HEK293 (cell line): ENCODE data around the gene FANCE.

Source experiments
- AEBP2 ChIP-seq: fragments of 450-650 bp; formaldehyde crosslinking; IDR thresholded peaks from 2 replicates; pipeline ENCODE4 v1.5.1; 2016; ENCODE audit warnings: missing biosample characterization, missing genetic modification characterization, borderline replicate concordance
- KLF1 ChIP-seq: fragments of 450-650 bp; formaldehyde crosslinking; IDR thresholded peaks from 2 replicates; pipeline ENCODE4 v1.5.1; 2016; ENCODE audit warnings: missing biosample characterization, missing genetic modification characterization
- MEIS1 ChIP-seq: sonication (generic); formaldehyde crosslinking; IDR thresholded peaks from 2 replicates; pipeline ENCODE4 v1.8.1; 2022; ENCODE audit warnings: missing genetic modification reagents, mild to moderate bottlenecking, borderline replicate concordance
- PRDM4 ChIP-seq: fragments of 450-650 bp; formaldehyde crosslinking; IDR thresholded peaks from 2 replicates; pipeline ENCODE4 v1.5.1; 2017; ENCODE audit warnings: missing biosample characterization, missing genetic modification characterization
- REPIN1 ChIP-seq: fragments of 450-650 bp; formaldehyde crosslinking; IDR thresholded peaks from 2 replicates; pipeline ENCODE4 v1.5.1; 2017; ENCODE audit warnings: missing biosample characterization, missing genetic modification characterization, low read depth
- TCF7L2 ChIP-seq: IDR thresholded peaks from 2 replicates; pipeline ENCODE4 v1.6.1; 2011; ENCODE audit warnings: low read depth, mild to moderate bottlenecking, inconsistent platforms, low read length, moderate library complexity, borderline replicate concordance
- ZFHX2 ChIP-seq: fragments of 450-650 bp; formaldehyde crosslinking; conservative IDR thresholded peaks from 2 replicates; pipeline ENCODE4 v1.5.1; 2016; ENCODE audit warnings: missing biosample characterization, missing genetic modification characterization
- ZFP3 ChIP-seq: fragments of 450-650 bp; formaldehyde crosslinking; IDR thresholded peaks from 2 replicates; pipeline ENCODE4 v1.5.1; 2016; ENCODE audit warnings: low read depth, missing biosample characterization, missing genetic modification characterization
- ZNF184 ChIP-seq: fragments of 450-650 bp; IDR thresholded peaks from 2 replicates; pipeline ENCODE4 v1.5.1; 2018; ENCODE audit warnings: missing biosample characterization, mild to moderate bottlenecking, missing genetic modification characterization
- ZNF214 ChIP-seq: fragments of 450-650 bp; formaldehyde crosslinking; IDR thresholded peaks from 2 replicates; pipeline ENCODE4 v1.5.1; 2017; ENCODE audit warnings: missing biosample characterization, mild to moderate bottlenecking, missing genetic modification characterization, borderline replicate concordance
- ZNF426 ChIP-seq: fragments of 450-650 bp; formaldehyde crosslinking; IDR thresholded peaks from 2 replicates; pipeline ENCODE4 v1.5.1; 2017; ENCODE audit warnings: missing biosample characterization, missing genetic modification characterization, mild to moderate bottlenecking, inconsistent platforms, moderate library complexity
- ZNF433 ChIP-seq: fragments of 450-650 bp; formaldehyde crosslinking; IDR thresholded peaks from 2 replicates; pipeline ENCODE4 v1.5.1; 2016; ENCODE audit warnings: missing biosample characterization, missing genetic modification characterization, low read depth
- ZNF530 ChIP-seq: fragments of 450-650 bp; formaldehyde crosslinking; IDR thresholded peaks from 2 replicates; pipeline ENCODE4 v1.5.1; 2016; ENCODE audit warnings: low read depth, missing biosample characterization, missing genetic modification characterization
- ZNF549 ChIP-seq: fragments of 450-650 bp; IDR thresholded peaks from 2 replicates; pipeline ENCODE4 v1.5.1; 2018; ENCODE audit warnings: missing biosample characterization, missing genetic modification characterization, mild to moderate bottlenecking, inconsistent platforms, moderate library complexity
- ZNF558 ChIP-seq: fragments of 450-650 bp; formaldehyde crosslinking; IDR thresholded peaks from 2 replicates; pipeline ENCODE4 v1.5.1; 2016; ENCODE audit warnings: missing biosample characterization, missing genetic modification characterization
- ZNF596 ChIP-seq: fragments of 450-650 bp; IDR thresholded peaks from 2 replicates; pipeline ENCODE4 v1.5.0; 2018; ENCODE audit warnings: missing biosample characterization, mild to moderate bottlenecking, missing genetic modification characterization, moderate library complexity
- ZNF677 ChIP-seq: fragments of 450-650 bp; IDR thresholded peaks from 2 replicates; pipeline ENCODE4 v1.5.0; 2018; ENCODE audit warnings: missing biosample characterization, mild to moderate bottlenecking, missing genetic modification characterization, moderate library complexity
- ZNF776 ChIP-seq: fragments of 450-650 bp; formaldehyde crosslinking; IDR thresholded peaks from 2 replicates; pipeline ENCODE4 v1.5.0; 2017; ENCODE audit warnings: missing biosample characterization, missing genetic modification characterization, borderline replicate concordance
- ZNF792 ChIP-seq: fragments of 450-650 bp; formaldehyde crosslinking; IDR thresholded peaks from 2 replicates; pipeline ENCODE4 v1.5.1; 2016; ENCODE audit warnings: missing biosample characterization, missing genetic modification characterization
- ZNF837 ChIP-seq: fragments of 450-650 bp; formaldehyde crosslinking; IDR thresholded peaks from 2 replicates; pipeline ENCODE4 v1.5.1; 2016; ENCODE audit warnings: missing biosample characterization, missing genetic modification characterization
- ZSCAN18 ChIP-seq: fragments of 450-650 bp; formaldehyde crosslinking; IDR thresholded peaks from 2 replicates; pipeline ENCODE4 v1.5.1; 2016; ENCODE audit warnings: missing biosample characterization, missing genetic modification characterization
- ZXDB ChIP-seq: fragments of 450-650 bp; formaldehyde crosslinking; IDR thresholded peaks from 2 replicates; pipeline ENCODE4 v1.5.1; 2016; ENCODE audit warnings: missing biosample characterization, missing genetic modification characterization
- TF ChIP-seq, protein P1 (sequence below): fragments of 450-650 bp; formaldehyde crosslinking; IDR thresholded peaks from 2 replicates; pipeline ENCODE4 v1.5.1; 2016; ENCODE audit warnings: missing biosample characterization, missing genetic modification characterization
- TF ChIP-seq, protein P2 (sequence below): fragments of 450-650 bp; formaldehyde crosslinking; conservative IDR thresholded peaks from 2 replicates; pipeline ENCODE4 v1.5.1; 2016; ENCODE audit warnings: low read depth, missing biosample characterization, missing genetic modification characterization

FANCE gene

DNA sequence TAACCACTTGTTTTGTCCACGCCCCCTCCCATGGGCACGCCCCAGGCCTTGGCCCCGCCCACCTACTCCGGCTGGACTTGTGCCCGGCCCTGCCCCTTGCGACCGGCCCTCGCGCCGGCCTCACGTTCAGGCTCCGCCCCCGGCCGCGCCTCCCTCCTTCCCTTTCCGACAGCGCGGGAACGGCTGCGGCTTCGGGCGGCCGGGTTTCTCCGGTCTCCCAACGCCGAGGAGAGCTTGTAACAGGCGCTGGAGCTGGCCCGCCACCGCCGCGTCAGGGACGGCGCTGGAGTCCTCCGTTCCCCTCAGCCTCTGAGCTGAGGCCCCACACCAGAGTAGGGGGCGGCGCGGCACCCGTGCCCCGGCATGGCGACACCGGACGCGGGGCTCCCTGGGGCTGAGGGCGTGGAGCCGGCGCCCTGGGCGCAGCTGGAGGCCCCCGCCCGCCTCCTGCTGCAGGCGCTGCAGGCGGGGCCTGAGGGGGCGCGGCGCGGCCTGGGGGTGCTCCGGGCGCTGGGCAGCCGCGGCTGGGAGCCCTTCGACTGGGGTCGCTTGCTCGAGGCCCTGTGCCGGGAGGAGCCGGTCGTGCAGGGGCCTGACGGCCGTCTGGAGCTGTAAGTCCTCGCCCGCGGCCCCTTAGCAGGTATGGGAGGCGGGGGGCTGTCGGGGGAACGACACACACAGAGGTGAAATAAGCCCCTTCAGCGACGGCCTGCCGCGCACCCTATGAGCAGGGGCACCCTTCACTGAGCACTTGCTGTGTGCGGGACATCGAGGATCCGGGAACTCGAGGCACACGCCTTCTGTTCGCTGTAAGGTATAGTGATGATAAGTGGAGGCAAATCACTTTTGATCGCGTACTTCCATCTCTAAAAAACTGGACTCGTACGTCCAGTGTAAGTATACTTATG lies at the start of gene FANCE (continued):
- TF ChIP-seq ZNF837 = no peak
- peak; percentile 89 for TF ChIP-seq ZFHX2 (tag by site-specific recombination)
- no peak for TF ChIP-seq PRDM4 (tag by site-specific recombination)
- peak; percentile 90 for TF ChIP-seq KLF1 (tag by site-specific recombination)
- TF ChIP-seq ZNF549 (tag by site-specific recombination) = no peak
- TF ChIP-seq ZNF596 (tag by site-specific recombination) = 0 out of 2 replicates have a peak, but pooled peaks have one; percentile 10
- TF ChIP-seq AEBP2 (tag by site-specific recombination) = no peak
- no peak for TF ChIP-seq TCF7L2
- no peak for TF ChIP-seq ZFP3
- TF ChIP-seq ZNF426 (tag by site-specific recombination) = no peak
- no peak for TF ChIP-seq ZNF530
- TF ChIP-seq MEIS1 (CRISPR knock-in tag) = no peak
- TF ChIP-seq REPIN1 = no peak
- TF ChIP-seq ZNF184 = 0 out of 2 replicates have a peak, but pooled peaks have one; percentile 7
- TF ChIP-seq ZSCAN18 (tag by site-specific recombination) = no peak
- no peak for TF ChIP-seq ZNF792 (tag by site-specific recombination)
- TF ChIP-seq ZXDB (tag by site-specific recombination) = peak; percentile 72
- no peak for TF ChIP-seq ZNF776 (tag by site-specific recombination)
- TF ChIP-seq, protein P1, sequence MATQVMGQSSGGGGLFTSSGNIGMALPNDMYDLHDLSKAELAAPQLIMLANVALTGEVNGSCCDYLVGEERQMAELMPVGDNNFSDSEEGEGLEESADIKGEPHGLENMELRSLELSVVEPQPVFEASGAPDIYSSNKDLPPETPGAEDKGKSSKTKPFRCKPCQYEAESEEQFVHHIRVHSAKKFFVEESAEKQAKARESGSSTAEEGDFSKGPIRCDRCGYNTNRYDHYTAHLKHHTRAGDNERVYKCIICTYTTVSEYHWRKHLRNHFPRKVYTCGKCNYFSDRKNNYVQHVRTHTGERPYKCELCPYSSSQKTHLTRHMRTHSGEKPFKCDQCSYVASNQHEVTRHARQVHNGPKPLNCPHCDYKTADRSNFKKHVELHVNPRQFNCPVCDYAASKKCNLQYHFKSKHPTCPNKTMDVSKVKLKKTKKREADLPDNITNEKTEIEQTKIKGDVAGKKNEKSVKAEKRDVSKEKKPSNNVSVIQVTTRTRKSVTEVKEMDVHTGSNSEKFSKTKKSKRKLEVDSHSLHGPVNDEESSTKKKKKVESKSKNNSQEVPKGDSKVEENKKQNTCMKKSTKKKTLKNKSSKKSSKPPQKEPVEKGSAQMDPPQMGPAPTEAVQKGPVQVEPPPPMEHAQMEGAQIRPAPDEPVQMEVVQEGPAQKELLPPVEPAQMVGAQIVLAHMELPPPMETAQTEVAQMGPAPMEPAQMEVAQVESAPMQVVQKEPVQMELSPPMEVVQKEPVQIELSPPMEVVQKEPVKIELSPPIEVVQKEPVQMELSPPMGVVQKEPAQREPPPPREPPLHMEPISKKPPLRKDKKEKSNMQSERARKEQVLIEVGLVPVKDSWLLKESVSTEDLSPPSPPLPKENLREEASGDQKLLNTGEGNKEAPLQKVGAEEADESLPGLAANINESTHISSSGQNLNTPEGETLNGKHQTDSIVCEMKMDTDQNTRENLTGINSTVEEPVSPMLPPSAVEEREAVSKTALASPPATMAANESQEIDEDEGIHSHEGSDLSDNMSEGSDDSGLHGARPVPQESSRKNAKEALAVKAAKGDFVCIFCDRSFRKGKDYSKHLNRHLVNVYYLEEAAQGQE (tag by site-specific recombination) = no peak
- no peak for TF ChIP-seq ZNF558 (tag by site-specific recombination)
- TF ChIP-seq ZNF677 = peak; percentile 67
- TF ChIP-seq, protein P2, sequence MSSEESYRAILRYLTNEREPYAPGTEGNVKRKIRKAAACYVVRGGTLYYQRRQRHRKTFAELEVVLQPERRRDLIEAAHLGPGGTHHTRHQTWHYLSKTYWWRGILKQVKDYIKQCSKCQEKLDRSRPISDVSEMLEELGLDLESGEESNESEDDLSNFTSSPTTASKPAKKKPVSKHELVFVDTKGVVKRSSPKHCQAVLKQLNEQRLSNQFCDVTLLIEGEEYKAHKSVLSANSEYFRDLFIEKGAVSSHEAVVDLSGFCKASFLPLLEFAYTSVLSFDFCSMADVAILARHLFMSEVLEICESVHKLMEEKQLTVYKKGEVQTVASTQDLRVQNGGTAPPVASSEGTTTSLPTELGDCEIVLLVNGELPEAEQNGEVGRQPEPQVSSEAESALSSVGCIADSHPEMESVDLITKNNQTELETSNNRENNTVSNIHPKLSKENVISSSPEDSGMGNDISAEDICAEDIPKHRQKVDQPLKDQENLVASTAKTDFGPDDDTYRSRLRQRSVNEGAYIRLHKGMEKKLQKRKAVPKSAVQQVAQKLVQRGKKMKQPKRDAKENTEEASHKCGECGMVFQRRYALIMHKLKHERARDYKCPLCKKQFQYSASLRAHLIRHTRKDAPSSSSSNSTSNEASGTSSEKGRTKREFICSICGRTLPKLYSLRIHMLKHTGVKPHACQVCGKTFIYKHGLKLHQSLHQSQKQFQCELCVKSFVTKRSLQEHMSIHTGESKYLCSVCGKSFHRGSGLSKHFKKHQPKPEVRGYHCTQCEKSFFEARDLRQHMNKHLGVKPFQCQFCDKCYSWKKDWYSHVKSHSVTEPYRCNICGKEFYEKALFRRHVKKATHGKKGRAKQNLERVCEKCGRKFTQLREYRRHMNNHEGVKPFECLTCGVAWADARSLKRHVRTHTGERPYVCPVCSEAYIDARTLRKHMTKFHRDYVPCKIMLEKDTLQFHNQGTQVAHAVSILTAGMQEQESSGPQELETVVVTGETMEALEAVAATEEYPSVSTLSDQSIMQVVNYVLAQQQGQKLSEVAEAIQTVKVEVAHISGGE (tag by site-specific recombination) = no peak
- no peak for TF ChIP-seq ZNF433 (tag by site-specific recombination)
- no peak for TF ChIP-seq ZNF214 (tag by site-specific recombination)
